CD8-positive, alpha-beta memory T cell (primary cell): ENCODE measurements around the gene UCKL1. TPM values are rescaled to one million over a fixed set of nuclear protein-coding genes. Genes with fewer than 3 reads are reported as not detected.
A peak's percentile ranks its signal among the peaks of the same experiment; 100 is the strongest.
"Not testable (repeated sequence)": the region's sequence is repeated elsewhere in the genome, so short reads cannot be mapped to it uniquely, and the experiment has no call there.

Experiments
- CTCF ChIA-PET: fragments of 350-600 bp; sonication (Branson Sonifier 250); formaldehyde crosslinking; loops from one replicate; lab custom pipeline; 2021; ENCODE audit warnings: antibody characterized with exemption; lab: Charles Lee
- POLR2A ChIA-PET: fragments of 350-600 bp; sonication (Branson Sonifier 250); formaldehyde crosslinking; loops from one replicate; lab custom pipeline; 2021; ENCODE audit warnings: antibody characterized with exemption; lab: Charles Lee
- DNase-seq, 5 donors: peaks; one replicate each; pipeline versions ENCODE4 v3.0.0 to v3.0.0-alpha.2; 2020 to 2022; ENCODE audit warnings: mixed read lengths in 1 of 5
- H3K27ac ChIP-seq: one replicate; pipeline ENCODE4 v1.7.0; 2013; ENCODE audit warnings: low read depth, mild to moderate bottlenecking, low read length, moderate library complexity
- H3K27me3 ChIP-seq: 2 replicates; pipeline ENCODE4 v1.7.0; 2013; ENCODE audit warnings: low read length, mild to moderate bottlenecking; ENCODE audit not compliant: insufficient read depth, poor library complexity, severe bottlenecking
- H3K36me3 ChIP-seq: 2 replicates; pipeline ENCODE4 v1.7.0; 2013; ENCODE audit warnings: mild to moderate bottlenecking, low read length, moderate library complexity; ENCODE audit not compliant: insufficient read depth
- H3K4me1 ChIP-seq: 2 replicates; pipeline ENCODE4 v1.7.0; 2013; ENCODE audit warnings: mild to moderate bottlenecking, low read length, moderate library complexity; ENCODE audit not compliant: insufficient read depth
- H3K4me3 ChIP-seq: 2 replicates; pipeline ENCODE4 v1.7.0; 2013; ENCODE audit warnings: mild to moderate bottlenecking, low read length
- H3K9me3 ChIP-seq: 2 replicates; pipeline ENCODE4 v1.7.0; 2013; ENCODE audit warnings: mild to moderate bottlenecking, low read length
- H3K27ac Mint-ChIP-seq, 8 donors: one replicate each; pipeline ENCODE4 v1.8.0; 2020 to 2021; ENCODE audit warnings: mixed read lengths in 8 of 8, mild to moderate bottlenecking in 6 of 8, inconsistent platforms in 3 of 8, moderate library complexity in 3 of 8
- H3K27me3 Mint-ChIP-seq, 2 donors: one replicate each; pipeline ENCODE4 v1.8.0; 2020 to 2021; ENCODE audit warnings: mixed read lengths in 2 of 2, mild to moderate bottlenecking in 1 of 2, moderate library complexity in 1 of 2
- H3K36me3 Mint-ChIP-seq, 3 donors: one replicate each; pipeline ENCODE4 v1.8.0; 2020 to 2021; ENCODE audit warnings: mixed read lengths in 3 of 3, inconsistent platforms in 1 of 3, mild to moderate bottlenecking in 1 of 3
- H3K4me1 Mint-ChIP-seq, 3 donors: one replicate each; pipeline ENCODE4 v1.8.0; 2020 to 2021; ENCODE audit warnings: mixed read lengths in 3 of 3, inconsistent platforms in 1 of 3, mild to moderate bottlenecking in 1 of 3
- H3K4me3 Mint-ChIP-seq, 7 donors: one replicate each; pipeline ENCODE4 v1.8.0; 2020 to 2021; ENCODE audit warnings: mixed read lengths in 7 of 7, mild to moderate bottlenecking in 6 of 7, moderate library complexity in 4 of 7, inconsistent platforms in 2 of 7
- H3K9me3 Mint-ChIP-seq, 5 donors: one replicate each; pipeline ENCODE4 v1.8.0; 2020 to 2022; ENCODE audit warnings: mixed read lengths in 5 of 5, mild to moderate bottlenecking in 3 of 5, moderate library complexity in 2 of 5, inconsistent platforms in 1 of 5
- polyA plus RNA-seq: library from polyadenylated mRNA; unstranded; fragments of 300-500 nt; fragmentation: Illumina TruSeq; gene quantifications from one replicate; pipeline ENCODE4 v1.2.3, GENCODE V29; 2021
- total RNA-seq, 2 experiments: library from RNA; stranded (reverse); gene quantifications; one replicate each; pipeline ENCODE4 v1.2.3, GENCODE V29; 2021

The UCKL1 gene
- total and polyA plus RNA-seq, 3 experiments from 2014 or later, result 34.5 to 36.2 (median 35.7) TPM

GRCh38 chr20:63976980-63977738, 20.9 kb upstream of the UCKL1 start:
- Histone ChIP-seq H3K4me3 (no peak overlapping the region), H3K4me1 (peaks cover 48% of the 10 kb centered on the region), H3K27me3 (no peaks in the 10 kb centered on the region), H3K36me3 (peaks cover 3% of the 10 kb centered on the region), H3K27ac (no peak overlapping the region), H3K9me3 (no peaks in the 10 kb centered on the region)
- ChIA-PET CTCF (interaction anchor here (1.0 to 1.5 kb wide), 3 partner anchors 21 to 80 kb away, joined by 3 to 5 read pairs (median 3); partner anchors contain the start of gene UCKL1), POLR2A (no interaction called here)
- DNase-seq, result peak in 1 of 5 donors; percentile 46
- peaks cover 45 to 69% (median 66%) of the 10 kb centered on the region in 3 donors for H3K4me1 Mint-ChIP-seq
- H3K9me3 Mint-ChIP-seq, result no peaks in the 10 kb centered on the region
- H3K27me3 Mint-ChIP-seq, result no peaks in the 10 kb centered on the region
- H3K27ac Mint-ChIP-seq, result peak overlapping the region; percentile 19 to 95 (median 90)
- H3K4me3 Mint-ChIP-seq, result peak overlapping the region; percentile 48 to 87 (median 84)
- H3K36me3 Mint-ChIP-seq, result peaks cover 0 to 28% (median 7%) of the 10 kb centered on the region in 3 donors

- peaks cover 0 to 24% (median 5%) of the 10 kb centered on the region in 3 donors for H3K36me3 Mint-ChIP-seq
- DNase-seq, H3K4me3 ChIP-seq, H3K36me3 ChIP-seq, POLR2A ChIA-PET, H3K27me3 Mint-ChIP-seq, H3K9me3 Mint-ChIP-seq, H3K27ac ChIP-seq, H3K9me3 ChIP-seq, H3K27me3 ChIP-seq: not testable (repeated sequence)
- peaks cover 42% of the 10 kb centered on the region for H3K4me1 ChIP-seq
- H3K4me3 Mint-ChIP-seq, result peak overlapping the region in 4 of 7 donors; percentile 11 to 81 (median 34)
- CTCF ChIA-PET, result interaction anchor here (0.9 kb wide), 1 partner anchor 144 kb away, joined by 3 read pairs; no protein-coding TSS in a partner anchor
- peaks cover 40 to 64% (median 60%) of the 10 kb centered on the region in 3 donors for H3K4me1 Mint-ChIP-seq
- peak overlapping the region in 6 of 8 donors; percentile 9 to 84 (median 55) for H3K27ac Mint-ChIP-seq
Observed at GRCh38 chr20:63976511-63976910, 20.3 kb upstream of the UCKL1 start.

- Histone ChIP-seq H3K27ac (no peak overlapping the region), H3K4me3 (no peak overlapping the region), H3K27me3 (no peaks in the 10 kb centered on the region), H3K9me3 (no peaks in the 10 kb centered on the region), H3K36me3 (peaks cover 3% of the 10 kb centered on the region), H3K4me1 (peaks cover 35% of the 10 kb centered on the region)
- Mint-ChIP-seq H3K9me3 (no peaks in the 10 kb centered on the region), H3K27ac (peak overlapping the region in 3 of 8 donors; percentile 17 to 56 (median 29)), H3K27me3 (no peaks in the 10 kb centered on the region), H3K4me1 (peaks cover 28 to 54% (median 43%) of the 10 kb centered on the region in 3 donors), H3K4me3 (peak overlapping the region in 1 of 7 donors; percentile 44), H3K36me3 (peaks cover 0 to 16% (median 5%) of the 10 kb centered on the region in 3 donors)
- DNase-seq, result peak in 1 of 5 donors; percentile 29
- ChIA-PET CTCF (interaction anchor here (0.6 to 2.6 kb wide), 24 partner anchors 11 to 478 kb away, joined by 3 to 11 read pairs (median 4); partner anchors contain the start of genes PPDPF, PTK6, TCEA2 and TPD52L2), POLR2A (interaction anchor here (1.0 kb wide), 1 partner anchor 333 kb away, joined by 4 read pairs; no protein-coding TSS in a partner anchor)
Observed at GRCh38 chr20:63974402-63975200, 18.4 kb upstream of the UCKL1 start.

GRCh38 chr20:63973636-63974401, 17.6 kb upstream of the UCKL1 start:
- Histone ChIP-seq H3K9me3 (no peaks in the 10 kb centered on the region), H3K27ac (no peak overlapping the region), H3K4me3 (no peak overlapping the region), H3K4me1 (peaks cover 38% of the 10 kb centered on the region), H3K36me3 (peaks cover 3% of the 10 kb centered on the region), H3K27me3 (no peaks in the 10 kb centered on the region)
- Mint-ChIP-seq H3K36me3 (peaks cover 0 to 16% (median 5%) of the 10 kb centered on the region in 3 donors), H3K27ac (peak overlapping the region in 7 of 8 donors; percentile 39 to 94 (median 53)), H3K9me3 (no peaks in the 10 kb centered on the region), H3K27me3 (no peaks in the 10 kb centered on the region), H3K4me3 (peak overlapping the region in 2 of 7 donors; percentile 21 to 87), H3K4me1 (peaks cover 30 to 56% (median 43%) of the 10 kb centered on the region in 3 donors)
- DNase-seq, result peak; percentile 63 to 78 (median 74)
- CTCF ChIA-PET, result interaction anchor here (0.6 to 2.6 kb wide), 31 partner anchors 8 to 477 kb away, joined by 3 to 11 read pairs (median 4); partner anchors contain the start of genes PPDPF, PTK6, TCEA2 and TPD52L2
- POLR2A ChIA-PET, result interaction anchor here (1.0 kb wide), 1 partner anchor 332 kb away, joined by 4 read pairs; no protein-coding TSS in a partner anchor

DNA sequence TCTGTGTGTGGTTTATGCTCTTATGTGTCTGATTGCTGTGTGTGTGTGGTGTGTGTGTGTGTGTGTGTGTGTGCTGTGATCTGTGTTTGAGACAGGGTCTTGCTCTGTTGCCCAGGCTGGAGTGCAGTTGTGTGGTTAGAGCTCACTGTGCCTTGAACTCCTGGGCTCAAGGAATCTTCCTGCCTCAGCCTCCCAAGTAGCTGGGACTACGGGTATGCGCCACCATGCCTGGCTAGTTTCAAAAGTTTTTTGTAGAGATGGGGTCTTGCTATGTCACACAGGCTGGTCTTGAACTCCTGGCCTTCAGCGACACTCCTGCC, 16.9 kb upstream of the UCKL1 start:
- Histone ChIP-seq H3K36me3 (peaks cover 3% of the 10 kb centered on the region), H3K27ac (no peak overlapping the region), H3K9me3 (no peaks in the 10 kb centered on the region), H3K4me3 (no peak overlapping the region), H3K27me3 (no peaks in the 10 kb centered on the region), H3K4me1 (peaks cover 40% of the 10 kb centered on the region)
- Mint-ChIP-seq H3K27me3 (peaks cover 0 to 1% of the 10 kb centered on the region in 2 donors), H3K9me3 (no peaks in the 10 kb centered on the region), H3K4me3 (peak overlapping the region in 1 of 7 donors; percentile 87), H3K36me3 (peaks cover 0 to 16% (median 5%) of the 10 kb centered on the region in 3 donors), H3K27ac (peak overlapping the region in 7 of 8 donors; percentile 39 to 94 (median 59)), H3K4me1 (peaks cover 32 to 58% (median 43%) of the 10 kb centered on the region in 3 donors)
- ChIA-PET CTCF (interaction anchor here (0.7 to 2.6 kb wide), 23 partner anchors 9 to 476 kb away, joined by 3 to 11 read pairs (median 4); partner anchors contain the start of genes PPDPF, PTK6, TCEA2 and TPD52L2), POLR2A (no interaction called here)
- peak in 1 of 5 donors; percentile 4 for DNase-seq

DNA sequence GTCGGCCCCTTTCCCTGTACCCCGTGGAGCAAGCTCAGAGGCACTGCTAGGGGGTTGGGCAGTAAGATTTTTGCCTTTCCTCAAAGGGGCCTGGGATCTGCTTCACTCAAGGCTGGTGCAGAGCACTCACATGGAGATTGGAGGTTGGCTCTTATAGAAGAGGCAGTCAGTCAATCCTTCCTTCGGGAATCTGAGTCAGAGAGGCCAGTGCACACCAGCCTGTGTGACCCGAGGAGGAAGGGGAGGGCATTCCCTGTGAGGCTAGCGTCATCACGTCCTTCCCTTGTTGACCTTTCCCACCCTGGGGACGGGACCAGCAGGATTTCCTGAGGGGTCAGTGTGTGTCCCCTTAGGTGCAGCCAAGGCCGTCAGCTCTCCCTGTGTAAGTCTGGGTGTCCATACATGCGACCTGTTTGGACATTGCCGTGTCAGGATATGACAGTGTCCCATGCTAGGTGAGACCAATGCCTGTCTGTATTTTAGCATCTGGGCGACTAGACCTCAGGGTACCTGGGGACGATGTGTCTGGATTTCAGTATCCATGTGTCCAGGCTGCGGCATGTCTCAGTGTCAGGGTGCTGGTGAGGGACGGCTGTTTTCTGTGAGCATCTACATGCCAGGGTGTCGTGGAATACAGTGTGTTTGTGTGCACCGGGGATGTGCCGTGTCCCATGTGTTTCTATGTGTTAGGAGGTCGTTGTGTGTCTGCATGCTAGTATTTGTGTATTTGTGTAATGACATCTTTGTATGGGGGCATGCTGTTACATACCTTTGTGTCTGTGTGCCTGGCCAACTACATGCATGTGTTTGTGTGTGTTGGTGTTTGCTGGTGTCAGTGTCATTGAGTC, 16.3 kb upstream of the UCKL1 start:
- no peaks in the 10 kb centered on the region for H3K9me3 Mint-ChIP-seq
- peaks cover 0 to 1% of the 10 kb centered on the region in 2 donors for H3K27me3 Mint-ChIP-seq
- no peak overlapping the region for H3K27ac ChIP-seq
- H3K27me3 ChIP-seq, result no peaks in the 10 kb centered on the region
- peak overlapping the region in 2 of 7 donors; percentile 39 to 87 for H3K4me3 Mint-ChIP-seq
- peak in 1 of 5 donors; percentile 36 for DNase-seq
- H3K36me3 Mint-ChIP-seq, result peaks cover 0 to 16% (median 5%) of the 10 kb centered on the region in 3 donors
- CTCF ChIA-PET, result interaction anchor here (0.7 to 1.8 kb wide), 8 partner anchors 9 to 476 kb away, joined by 3 to 9 read pairs (median 4); no protein-coding TSS in a partner anchor
- POLR2A ChIA-PET, result no interaction called here
- H3K36me3 ChIP-seq, result peaks cover 6% of the 10 kb centered on the region
- H3K27ac Mint-ChIP-seq, result peak overlapping the region in 5 of 8 donors; percentile 44 to 94 (median 69)
- H3K4me1 Mint-ChIP-seq, result peaks cover 27 to 54% (median 39%) of the 10 kb centered on the region in 3 donors
- H3K4me3 ChIP-seq, result no peak overlapping the region
- H3K4me1 ChIP-seq, result peaks cover 35% of the 10 kb centered on the region
- no peaks in the 10 kb centered on the region for H3K9me3 ChIP-seq
